NCI-H187 (cell line): ENCODE measurements around the gene PRSS22.

Experiments used
- DNase-seq, 2 experiments: peaks; one replicate each; lab custom pipeline; 2025; lab: John Stamatoyannopoulos, UW

Gene PRSS22

GRCh38 chr16:2881783-2882649 lies 24.0 kb upstream of the PRSS22 start:
- no peak for DNase-seq

DNA sequence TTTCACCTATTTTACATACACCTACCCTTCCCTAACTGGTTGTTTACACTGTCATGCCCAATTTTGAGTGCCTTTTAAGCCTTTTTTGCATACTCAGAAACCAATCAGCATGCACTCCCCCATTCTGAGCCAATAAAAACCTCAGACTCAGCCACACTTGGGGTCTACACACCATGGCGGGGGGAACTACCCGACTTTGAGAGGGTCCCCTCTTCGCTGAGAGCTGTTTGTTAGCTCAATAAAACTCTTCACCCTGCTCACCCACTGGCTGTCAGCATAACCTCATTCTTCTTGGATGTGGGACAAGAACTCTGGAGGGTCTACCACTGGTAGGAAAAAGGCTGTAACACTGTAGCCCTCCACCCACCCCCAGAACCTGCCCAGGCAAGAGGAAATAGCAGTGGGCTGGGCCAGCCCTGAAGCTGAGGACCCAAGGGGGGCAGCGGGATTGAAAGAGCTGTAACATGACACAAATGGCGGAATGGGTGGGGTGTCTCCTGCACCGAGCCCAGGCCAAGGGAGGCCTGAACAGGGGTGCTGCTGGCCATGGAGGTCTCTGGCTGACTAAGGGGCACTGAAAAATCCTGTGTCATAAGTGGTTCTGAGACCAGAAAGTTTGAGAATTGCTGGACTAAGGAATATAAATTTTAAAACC lies 22.0 kb upstream of the PRSS22 start:
- no peak for DNase-seq

DNA sequence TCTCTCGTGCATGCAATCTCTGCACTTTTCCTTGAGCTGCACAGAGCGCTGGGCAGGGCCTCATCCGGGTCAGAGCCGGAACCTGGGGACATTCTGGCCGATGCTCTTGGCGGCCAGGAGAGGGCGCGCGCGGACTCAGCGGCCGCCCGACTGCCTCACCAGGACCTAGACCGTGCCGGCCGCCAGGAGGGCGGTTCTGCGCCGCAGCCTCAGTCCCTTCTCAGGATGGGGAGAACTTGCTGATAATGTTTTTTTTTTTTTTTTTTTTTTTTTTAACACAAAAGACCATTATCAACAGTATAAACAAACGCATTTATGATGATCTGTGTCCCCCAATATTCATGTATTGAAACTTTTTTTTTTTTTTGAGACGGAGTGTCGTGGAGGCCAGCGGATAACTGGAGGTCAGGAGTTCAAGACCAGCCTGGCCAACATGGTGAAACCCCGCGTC lies 17.0 kb upstream of the PRSS22 start:
- DNase-seq, result peak; percentile 54 to 60

GRCh38 chr16:2874032-2874911 lies 16.3 kb upstream of the PRSS22 start:
- no peak for DNase-seq

DNA sequence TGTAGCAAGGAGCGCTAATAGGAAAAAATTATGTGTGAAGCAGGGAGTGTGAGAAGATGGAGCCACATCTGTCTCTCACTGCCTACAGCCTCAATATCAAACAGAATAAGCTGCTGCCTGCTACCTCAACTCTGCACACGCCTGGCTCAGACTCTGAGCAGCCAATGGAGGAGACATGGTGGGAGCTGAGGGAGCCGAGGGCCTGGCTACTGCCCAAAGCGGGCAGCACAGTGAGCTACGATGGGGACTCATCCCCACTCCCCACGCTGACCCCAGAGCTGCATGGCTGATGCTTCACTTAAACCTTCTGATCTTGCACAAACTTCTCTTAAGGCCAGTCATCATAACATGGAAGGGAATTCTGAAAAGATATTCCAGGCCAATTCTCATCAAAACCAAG lies 14.0 kb upstream of the PRSS22 start:
- DNase-seq, result no peak

GRCh38 chr16:2867987-2868789 lies 10.2 kb upstream of the PRSS22 start:
- DNase-seq, result peak; percentile 89 to 97

DNA sequence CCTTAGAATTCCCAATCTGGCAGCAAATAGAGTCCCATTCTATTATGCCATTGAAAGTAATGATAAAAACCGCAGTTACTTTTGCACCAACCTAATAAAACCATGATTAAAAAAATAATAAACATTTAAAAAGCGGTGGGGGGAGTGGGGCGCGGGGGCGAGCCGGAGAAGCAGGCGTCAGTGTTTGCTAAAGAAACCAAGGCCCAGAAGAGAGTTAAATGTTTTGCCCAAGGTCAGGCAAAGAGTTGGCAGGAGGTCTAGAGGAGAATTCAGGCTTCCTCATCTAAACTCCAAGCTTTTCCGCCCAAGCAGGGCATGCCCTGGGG lies 9.7 kb upstream of the PRSS22 start:
- DNase-seq, result no peak

GRCh38 chr16:2866431-2866830 lies 8.5 kb upstream of the PRSS22 start:
- DNase-seq, result no peak

GRCh38 chr16:2865651-2866050 lies 7.7 kb upstream of the PRSS22 start:
- no peak for DNase-seq

DNA sequence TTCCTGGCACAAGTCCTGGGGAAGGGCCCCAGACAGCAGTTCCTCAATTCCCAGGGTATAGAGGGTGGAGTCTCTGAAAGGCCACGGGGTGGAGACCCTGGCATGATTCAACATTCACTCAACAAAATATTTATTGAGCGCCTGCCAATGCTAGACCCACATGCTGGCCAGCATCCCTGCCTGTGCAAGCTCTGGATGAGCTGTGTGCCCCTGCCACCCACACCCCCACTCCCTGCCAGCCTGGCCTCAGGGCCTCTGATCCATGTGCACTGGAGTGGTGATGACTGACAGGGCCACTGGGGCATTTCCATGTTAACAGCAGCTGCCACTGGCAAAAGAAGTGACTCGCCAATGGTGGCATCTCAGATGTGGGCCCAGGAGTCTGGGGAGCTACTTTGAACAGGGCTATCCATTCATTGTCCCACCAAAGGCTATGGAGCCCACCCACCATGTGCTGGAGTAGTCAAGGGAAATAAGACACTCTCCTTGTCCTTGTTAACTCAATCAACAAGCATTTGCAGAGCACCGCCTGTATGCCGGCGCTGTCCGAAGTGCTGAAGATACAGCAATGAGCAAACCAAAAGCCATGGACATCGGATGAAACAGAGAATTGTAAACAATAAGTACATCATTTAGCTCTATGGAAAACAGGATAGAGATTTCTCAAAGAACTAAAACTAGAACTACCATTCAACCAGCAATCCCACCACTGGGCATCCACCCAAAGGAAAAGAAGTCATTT lies 3.0 kb upstream of the PRSS22 start:
- DNase-seq, result no peak

DNA sequence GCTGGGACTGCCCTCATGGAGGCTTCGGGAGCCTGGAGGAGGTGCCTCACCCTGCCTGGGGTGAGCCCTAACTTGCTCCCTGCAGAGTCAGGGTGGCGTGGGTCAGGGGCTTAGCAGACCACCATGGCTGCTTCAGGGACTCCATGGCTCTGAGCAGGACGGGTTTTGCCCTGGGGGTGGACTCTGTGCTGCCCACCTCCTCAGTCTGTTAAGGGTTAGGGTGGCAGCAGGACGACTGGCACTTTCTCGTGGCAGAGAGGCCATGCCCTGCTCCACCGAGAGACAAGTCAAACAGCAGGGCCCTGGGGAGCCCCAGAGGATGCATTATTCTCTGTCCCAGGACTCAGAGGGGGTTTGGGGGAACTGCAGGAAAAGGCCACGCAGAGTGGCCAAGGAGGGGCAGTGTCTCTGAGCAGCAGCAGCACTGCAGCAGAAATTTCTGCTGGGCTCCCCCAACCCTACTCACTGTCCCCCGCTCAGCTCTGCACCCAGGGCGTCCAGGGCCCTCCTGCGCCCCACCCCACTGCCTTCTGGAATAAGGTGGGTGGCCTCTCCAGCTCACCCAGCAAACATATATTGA lies 1.8 kb upstream of the PRSS22 start:
- no peak for DNase-seq

DNA sequence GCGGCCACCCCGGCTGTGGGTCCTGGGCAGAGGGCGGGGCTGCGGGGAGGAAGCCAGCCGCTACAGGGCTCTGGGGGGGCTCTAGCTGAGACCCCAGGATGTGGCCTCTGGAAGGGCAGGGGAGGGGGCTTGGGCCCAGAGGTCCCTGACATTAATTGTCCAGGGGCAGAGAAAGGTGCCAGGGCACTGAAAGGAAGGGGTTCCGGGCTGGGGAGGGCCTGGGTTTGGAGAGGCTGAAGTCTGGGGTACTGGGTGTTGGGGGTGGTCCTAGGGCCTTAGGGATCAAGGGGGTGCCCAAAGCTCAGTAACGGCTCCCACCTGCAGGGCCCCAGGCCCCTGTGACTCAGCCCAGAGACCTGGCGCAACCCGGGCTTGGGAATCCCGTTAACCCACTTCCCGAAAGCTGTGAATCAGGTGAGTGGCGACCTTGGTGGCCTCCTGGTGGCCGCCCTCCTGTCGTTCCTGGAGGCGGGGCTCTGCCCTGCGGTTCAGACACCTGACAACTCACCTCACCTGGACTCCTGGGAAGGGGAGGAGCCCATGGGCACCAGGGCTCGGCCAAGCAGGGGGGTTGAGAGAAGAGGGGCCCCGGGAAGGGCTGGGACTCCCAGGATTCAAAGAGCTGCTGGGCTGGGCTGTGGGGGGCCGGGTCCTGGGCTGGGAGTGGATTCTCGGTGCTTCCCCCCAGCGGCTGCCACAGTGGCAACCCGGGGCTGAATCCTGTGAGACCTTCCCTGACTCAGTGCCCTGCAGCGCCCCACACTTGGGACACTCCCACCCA lies 465 bp upstream of the PRSS22 start:
- DNase-seq, result no peak

DNA sequence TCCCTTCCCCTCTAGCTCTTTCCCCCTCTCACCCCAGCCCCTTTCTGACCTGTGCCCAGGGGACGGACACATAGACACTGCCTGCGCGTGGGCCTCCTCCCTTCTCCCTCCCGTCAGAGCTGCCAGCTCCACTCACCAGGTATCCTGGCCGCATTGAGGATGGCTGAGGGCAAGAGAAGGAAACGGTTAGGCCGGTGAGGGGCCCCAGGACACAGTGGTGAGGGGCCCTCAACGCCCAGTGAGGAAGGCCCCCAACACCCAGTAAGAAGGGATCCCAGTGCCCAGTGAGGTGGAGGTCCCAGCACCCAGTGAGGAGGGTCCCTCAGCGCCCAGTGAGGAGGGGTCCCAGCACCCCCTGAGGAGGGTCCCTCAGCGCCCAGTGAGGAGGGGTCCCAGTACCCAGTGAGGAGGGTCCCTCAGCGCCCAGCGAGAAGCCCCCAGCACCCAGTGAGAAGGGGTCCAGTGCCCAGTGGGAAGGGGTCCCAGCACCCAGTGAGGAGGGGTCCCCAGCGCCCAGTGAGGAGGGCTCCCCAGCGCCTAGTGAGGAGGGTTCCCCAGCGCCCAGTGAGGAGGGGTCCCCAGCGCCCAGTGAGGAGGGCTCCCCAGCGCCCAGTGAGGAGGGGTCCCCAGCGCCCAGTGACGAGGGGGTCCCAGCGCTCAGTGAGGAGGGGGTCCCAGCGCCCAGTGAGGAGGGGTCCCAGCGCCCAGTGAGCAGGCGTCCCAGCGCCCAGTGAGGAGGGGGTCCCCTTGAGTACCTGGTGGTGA lies 1.1 kb downstream of the PRSS22 start:
- DNase-seq, result no peak

- DNase-seq, result peak; percentile 15 to 16
These were observed 1.8 kb downstream of the PRSS22 start for GRCh38 chr16:2856061-2856670.

DNA sequence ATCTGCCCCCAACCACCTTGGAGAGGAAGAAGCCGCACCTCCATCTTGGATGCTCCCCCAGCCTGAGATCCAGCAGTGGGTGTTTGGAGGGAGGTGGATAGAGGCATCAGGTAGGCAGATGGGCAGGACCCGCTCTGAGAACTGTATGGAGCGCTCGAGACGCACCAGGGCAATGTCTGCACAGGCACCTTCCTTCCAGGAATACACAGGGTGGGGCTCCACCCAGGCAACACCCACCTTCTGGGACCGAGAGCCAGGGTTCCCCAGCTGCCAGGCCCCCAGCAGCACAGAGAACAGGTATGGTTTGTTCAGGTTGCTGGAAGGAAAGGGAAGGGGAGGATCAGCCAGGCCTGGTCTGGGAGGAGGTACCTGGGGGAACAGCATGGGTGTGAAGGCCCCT lies 2.4 kb downstream of the PRSS22 start:
- no peak for DNase-seq

DNA sequence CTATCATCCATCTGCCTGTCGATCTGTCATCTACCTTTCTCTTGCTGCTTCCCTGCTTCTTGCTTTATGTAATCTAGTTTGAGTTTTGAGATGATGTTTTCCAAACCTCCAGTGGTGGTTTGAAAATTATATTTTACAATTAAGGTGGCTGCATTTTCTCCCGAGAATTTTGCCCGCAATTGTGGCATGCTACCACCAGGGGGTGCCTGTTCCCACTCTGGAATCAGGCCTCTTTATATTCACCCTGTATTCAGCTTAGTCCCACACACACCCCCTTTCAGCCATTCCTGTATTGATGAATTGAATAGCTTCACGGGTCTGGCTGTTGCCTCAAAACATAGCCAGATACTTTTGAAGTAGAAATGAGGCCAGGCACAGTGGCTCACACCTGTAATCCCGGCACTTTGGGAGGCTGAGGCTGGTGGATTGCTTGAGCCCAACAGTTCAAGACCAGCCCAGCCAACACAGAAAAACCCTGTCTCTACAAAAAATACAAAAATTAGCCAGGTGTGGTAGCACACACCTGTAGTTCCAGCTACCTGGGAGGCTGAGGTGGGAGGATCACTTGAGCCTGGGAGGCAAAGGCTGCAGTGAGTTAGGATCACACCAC lies 3.2 kb downstream of the PRSS22 start:
- DNase-seq, result no peak

- no peak for DNase-seq
These were observed 4.4 kb downstream of the PRSS22 start for GRCh38 chr16:2853531-2854073.
